ENCODE data around the gene EEF1AKMT4. TPM values are rescaled to one million over a fixed set of nuclear protein-coding genes. Genes with fewer than 3 reads are reported as not detected.
"Not testable (repeated sequence)": the region's sequence is repeated elsewhere in the genome, so short reads cannot be mapped to it uniquely, and the experiment has no call there.

Gene EEF1AKMT4
- polyA plus RNA-seq, 1 donor = 2.2 TPM

DNA sequence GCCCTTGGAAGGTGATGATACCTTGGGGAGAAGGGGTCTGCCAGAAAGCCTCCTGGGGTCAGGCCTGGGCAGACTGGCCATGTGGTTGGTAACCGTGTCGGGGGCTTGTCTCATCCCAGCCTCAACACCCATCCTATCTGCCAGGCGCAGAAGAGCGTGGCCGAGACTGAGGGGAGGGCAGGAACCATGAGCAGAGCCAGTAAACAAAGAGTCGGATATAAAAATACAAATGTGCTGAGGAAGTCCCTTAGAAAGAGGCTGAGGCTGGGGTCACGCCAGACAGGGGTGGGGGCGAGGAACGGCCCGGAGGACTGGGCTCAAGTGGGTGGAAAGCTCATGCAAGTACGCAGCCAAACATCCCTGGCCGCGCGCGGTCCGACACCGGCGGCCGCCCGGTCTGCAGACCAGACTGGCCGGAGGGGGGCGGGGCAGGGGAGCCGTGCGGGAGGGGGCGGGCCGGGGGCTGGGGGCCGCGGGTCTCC, 10.0 kb downstream of the EEF1AKMT4 start:
- no peak for DNase-seq

DNA sequence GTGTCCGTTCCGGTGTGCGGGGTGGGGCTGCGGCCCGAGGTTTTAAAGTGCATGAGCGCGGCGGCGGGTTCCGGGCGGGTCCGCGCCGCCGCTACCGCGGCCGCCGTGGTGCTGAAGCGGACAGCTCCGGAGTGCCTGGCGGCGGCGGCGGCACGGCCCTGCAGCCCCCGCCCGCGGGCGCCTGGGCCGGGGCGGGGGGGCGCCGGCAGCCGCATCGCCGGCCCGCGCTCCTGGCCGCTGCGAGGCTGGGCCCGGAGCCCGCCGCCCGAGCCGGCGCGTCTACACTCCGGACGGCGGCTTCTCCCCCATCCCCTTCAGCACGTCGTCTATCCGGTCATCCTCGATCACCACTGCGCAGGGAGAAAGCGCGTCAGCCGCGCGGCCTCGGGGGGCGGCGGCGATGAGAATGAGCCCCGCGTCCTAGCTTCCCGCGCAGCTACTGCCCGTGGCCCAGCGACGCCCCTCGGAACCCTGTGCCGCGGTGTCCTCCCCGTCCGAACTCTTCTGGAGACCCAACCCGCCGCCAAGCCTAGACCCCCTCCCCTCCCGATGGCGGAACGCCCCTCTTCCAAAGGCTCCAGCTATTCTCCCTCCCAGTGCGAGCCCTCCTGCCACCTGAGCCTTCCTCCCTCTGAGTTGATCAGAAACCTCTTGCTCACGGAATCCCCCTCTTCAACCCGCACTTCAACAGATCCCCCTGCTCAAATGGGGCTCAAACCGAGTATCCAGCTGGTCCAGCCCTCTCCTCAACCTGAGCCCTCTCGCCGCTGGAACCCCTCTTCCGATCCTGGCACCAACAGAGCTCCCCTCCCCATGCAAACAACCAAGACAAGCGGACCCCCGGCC, 10.6 kb downstream of the EEF1AKMT4 start:
- DNase-seq = peak; percentile 34

DNA sequence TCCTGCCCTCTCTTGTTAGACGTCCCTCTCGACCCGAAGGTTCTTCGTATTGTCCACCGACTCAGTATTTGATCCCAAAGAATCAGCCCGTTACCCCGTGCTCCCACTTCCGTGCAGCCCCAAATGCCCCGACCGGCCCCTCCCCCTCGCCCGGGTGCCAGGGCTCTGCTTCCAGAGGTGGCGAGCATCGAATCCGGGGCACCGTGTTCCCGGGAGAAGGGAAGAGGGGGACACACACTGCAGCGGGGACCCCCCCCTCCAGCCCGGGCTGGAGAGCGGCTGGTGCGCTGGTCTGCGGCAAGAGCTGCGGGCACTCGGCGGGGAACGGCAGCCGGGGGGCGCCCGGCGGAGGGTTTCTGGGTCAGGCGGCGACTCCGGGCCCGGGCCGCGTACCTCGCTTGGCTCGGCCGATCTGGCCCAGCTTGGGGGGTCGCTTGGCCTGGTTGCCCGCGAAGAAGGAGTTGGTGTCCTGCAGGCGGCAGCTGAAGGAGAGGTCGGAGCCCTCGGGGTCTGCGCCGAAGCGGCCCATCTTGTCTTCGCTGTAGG, 11.3 kb downstream of the EEF1AKMT4 start:
- no peak for DNase-seq

GRCh38 chr3:184261270-184261853, 11.9 kb downstream of the EEF1AKMT4 start, which contains the start of gene CAMK2N2:
TSS of gene CAMK2N2 (minus strand) at chr3:184261553. CDS start at chr3:184261285, 268 bp downstream.
- DNase-seq = no peak

DNA sequence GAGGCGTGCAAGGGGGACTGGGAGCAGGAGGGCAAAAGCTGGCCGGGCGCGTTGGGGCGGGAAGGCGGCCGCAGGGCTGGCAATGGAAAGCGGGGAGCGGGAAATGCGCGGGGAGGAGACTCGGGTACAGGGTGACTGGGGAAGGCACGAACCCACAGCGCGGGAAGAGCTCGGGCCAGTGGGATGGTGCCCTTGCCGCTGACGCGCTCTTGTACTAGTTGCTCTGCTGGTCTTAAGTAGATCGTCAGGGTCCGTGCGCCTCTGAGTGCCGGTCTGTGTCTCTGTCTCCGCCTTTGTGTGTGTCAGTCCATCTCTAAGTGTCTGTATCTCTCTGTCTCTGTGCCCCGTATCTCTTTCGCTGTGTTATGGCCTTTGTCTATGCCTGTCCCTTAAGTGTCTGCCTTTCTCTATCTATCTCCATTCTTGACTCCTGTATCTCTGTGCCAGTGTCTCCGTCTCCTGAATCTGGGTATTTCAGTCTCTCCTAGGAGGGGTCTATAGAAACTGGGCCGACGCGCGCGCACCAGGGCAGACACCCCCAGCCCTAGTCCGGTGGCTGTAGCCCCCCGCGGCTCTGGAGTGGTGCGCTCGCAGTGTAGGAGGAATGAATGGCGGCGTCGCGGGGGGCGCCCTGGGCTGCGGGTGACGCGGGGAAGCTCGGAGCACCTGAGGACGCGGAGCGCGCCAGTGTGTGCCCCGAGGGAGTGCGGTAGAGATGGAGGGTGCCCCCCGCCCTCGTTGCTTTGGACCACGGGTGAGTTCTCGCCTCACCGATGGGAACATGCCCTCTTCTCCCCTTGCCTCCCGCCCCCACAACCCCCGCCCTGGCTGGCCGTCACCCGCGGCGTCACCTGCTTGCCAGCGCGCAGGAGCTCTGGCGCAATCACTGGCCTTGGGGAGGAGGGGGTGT, 12.6 kb downstream of the EEF1AKMT4 start:
- no peak for DNase-seq

- no peak for DNase-seq
These were observed 13.3 kb downstream of the EEF1AKMT4 start for GRCh38 chr3:184262764-184263179.

GRCh38 chr3:184267249-184267648, 17.8 kb downstream of the EEF1AKMT4 start:
- not testable (repeated sequence) for DNase-seq

- no peak for DNase-seq
These were observed 22.8 kb downstream of the EEF1AKMT4 start for GRCh38 chr3:184272269-184272668.

DNA sequence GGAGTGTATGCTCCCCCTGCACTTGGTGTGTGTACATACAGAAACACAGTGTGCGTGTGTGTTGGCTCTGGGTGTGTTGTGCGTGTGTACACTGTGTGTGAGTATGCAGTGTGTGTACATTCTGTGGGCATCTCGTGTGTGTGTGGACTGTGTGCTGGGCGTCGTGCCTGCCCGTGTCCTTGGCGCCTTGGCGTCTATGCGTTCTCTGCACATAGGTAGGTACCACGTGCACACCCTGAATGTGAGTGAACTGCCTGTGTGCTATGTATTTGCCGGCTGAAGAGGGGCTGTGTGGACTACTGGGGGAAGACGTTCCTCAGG, 25.9 kb downstream of the EEF1AKMT4 start:
- no peak for DNase-seq

DNA sequence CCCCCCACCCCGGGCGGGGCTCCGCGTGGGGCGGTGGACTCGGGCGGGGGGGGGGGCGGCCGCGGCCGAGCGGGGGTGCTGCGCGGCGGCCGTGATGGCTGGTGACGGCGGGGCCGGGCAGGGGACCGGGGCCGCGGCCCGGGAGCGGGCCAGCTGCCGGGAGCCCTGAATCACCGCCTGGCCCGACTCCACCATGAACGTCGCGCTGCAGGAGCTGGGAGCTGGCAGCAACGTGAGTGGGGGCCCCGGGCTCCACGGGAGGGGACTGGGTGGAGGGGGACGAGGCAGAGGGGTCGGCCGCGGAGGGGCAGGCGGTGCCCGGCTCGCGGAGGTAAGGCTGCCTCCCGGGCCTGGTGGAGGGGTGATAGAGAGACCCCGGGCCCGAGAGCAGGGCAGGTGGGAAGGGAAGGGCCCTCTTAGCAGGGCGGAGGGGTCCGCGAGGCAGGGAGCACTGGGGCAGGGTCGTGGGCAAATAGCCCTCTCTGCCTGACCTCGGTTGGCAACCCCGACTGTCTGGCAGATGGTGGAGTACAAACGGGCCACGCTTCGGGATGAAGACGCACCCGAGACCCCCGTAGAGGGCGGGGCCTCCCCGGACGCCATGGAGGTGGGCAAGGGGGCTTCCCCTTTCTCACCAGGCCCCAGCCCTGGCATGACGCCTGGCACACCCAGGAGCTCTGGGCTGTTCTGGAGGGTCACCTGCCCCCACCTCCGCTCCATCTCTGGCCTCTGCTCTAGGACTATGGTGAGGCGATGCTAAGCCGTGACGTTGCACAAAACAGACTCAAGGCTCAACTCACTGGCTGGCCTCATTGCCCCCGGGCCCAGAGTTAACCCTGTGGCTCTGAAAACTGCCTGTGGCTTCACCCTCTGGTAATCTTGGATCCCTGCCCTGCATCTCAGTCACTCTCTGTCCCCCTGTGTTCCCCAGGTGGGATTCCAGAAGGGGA, 26.8 kb downstream of the EEF1AKMT4 start, which contains the start of gene ECE2:
Gene ECE2, plus strand, starts transcription at position 62 of the 950 bp plus-strand sequence. Its CDS starts 132 bp downstream, at position 194.
- DNase-seq = no peak

DNA sequence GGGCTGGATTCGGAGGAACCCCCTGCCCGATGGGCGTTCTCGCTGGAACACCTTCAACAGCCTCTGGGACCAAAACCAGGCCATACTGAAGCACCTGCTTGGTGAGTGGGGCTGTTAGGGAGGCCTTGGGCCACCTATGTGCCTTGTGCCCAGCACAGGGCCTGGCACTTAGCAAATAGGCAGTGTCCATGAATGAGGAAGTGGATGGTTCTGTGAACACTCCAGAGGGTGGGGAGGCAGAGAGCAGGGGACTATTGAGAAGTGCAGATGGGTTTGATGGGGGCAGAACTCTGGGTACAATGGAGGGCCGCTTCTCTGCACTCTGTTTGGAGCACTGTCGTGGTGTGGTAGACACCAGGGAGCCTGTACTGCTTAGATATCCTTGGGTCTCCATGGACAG, 27.9 kb downstream of the EEF1AKMT4 start:
- no peak for DNase-seq

GRCh38 chr3:184282941-184283340, 33.5 kb downstream of the EEF1AKMT4 start:
- DNase-seq = no peak

DNA sequence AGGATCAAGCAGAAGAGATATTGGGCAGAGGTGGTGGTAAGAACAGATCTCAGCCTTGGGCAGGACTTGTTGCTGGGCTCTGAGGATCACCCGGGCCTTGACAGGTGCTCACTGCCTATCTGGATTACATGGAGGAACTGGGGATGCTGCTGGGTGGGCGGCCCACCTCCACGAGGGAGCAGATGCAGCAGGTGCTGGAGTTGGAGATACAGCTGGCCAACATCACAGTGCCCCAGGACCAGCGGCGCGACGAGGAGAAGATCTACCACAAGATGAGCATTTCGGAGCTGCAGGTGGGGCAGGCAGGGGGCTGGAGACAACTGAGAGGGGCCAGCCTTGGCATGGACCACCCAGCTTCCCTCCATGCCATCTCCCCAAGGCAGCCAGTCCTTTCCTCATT, 34.2 kb downstream of the EEF1AKMT4 start:
- DNase-seq = no peak

DNA sequence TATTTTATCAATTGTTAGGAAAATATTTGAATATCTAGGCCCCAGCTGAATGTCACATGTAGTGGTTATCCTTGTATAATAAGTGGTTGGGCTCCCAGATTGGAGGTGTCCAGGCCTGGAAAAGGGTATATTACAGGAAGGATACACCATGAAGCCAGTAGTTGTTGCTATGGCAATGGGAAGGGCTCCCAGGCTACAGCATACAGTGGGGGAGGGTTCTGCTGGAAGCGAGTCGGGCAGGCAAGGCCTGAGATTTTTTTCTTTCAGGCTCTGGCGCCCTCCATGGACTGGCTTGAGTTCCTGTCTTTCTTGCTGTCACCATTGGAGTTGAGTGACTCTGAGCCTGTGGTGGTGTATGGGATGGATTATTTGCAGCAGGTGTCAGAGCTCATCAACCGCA, 35.2 kb downstream of the EEF1AKMT4 start:
- peak; percentile 64 for DNase-seq

- no peak for DNase-seq
These were observed 40.0 kb downstream of the EEF1AKMT4 start for GRCh38 chr3:184289426-184289938.

GRCh38 chr3:184290331-184290730, 40.9 kb downstream of the EEF1AKMT4 start:
- DNase-seq = no peak

- no peak for DNase-seq
These were observed 41.7 kb downstream of the EEF1AKMT4 start for GRCh38 chr3:184291044-184291737.

DNA sequence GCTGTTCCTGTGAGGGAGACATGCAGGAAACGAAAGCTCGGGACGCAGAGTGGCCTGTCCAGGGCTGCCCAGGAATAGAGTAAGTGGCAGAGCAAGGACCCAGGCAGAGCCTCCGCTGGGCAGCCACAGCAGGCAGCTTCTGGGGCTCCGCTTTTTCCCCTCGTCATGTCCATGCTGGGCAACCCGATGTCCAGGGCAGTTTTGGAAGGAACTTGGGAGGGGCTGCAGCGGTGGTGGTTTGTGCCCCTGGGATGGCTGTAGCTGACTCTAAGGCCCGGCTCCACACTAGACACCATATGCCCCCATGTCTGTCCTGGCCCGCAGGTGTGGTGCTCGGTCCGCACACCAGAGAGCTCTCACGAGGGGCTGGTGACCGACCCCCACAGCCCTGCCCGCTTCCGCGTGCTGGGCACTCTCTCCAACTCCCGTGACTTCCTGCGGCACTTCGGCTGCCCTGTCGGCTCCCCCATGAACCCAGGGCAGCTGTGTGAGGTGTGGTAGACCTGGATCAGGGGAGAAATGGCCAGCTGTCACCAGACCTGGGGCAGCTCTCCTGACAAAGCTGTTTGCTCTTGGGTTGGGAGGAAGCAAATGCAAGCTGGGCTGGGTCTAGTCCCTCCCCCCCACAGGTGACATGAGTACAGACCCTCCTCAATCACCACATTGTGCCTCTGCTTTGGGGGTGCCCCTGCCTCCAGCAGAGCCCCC, 42.4 kb downstream of the EEF1AKMT4 start:
- no peak for DNase-seq

GRCh38 chr3:184295771-184296170, 46.3 kb downstream of the EEF1AKMT4 start:
- DNase-seq = no peak
